Panc1 (cell line): ENCODE measurements around the gene USP40.

Source experiments
- POLR2AphosphoS5 ChIP-seq: IDR thresholded peaks from 2 replicates; pipeline ENCODE4 v1.6.1; 2012; ENCODE audit warnings: mild to moderate bottlenecking, low read depth, low read length, moderate library complexity
- SIN3A ChIP-seq: IDR thresholded peaks from 2 replicates; pipeline ENCODE4 v1.6.1; 2012; ENCODE audit warnings: low read depth, mild to moderate bottlenecking, low read length, moderate library complexity, borderline replicate concordance; ENCODE audit not compliant: insufficient read depth
- TCF7L2 ChIP-seq: IDR thresholded peaks from 2 replicates; pipeline ENCODE4 v1.6.1; 2011; ENCODE audit warnings: mild to moderate bottlenecking, low read depth, low read length, inconsistent platforms
- TF ChIP-seq, protein P1 (sequence below): fragments of 450-650 bp; IDR thresholded peaks from 2 replicates; pipeline ENCODE4 v1.5.1; 2017; ENCODE audit warnings: mild to moderate bottlenecking

GRCh38 chr2:233444501-233444900 lies 122.1 kb downstream of the USP40 start:
- TF ChIP-seq, protein P1, sequence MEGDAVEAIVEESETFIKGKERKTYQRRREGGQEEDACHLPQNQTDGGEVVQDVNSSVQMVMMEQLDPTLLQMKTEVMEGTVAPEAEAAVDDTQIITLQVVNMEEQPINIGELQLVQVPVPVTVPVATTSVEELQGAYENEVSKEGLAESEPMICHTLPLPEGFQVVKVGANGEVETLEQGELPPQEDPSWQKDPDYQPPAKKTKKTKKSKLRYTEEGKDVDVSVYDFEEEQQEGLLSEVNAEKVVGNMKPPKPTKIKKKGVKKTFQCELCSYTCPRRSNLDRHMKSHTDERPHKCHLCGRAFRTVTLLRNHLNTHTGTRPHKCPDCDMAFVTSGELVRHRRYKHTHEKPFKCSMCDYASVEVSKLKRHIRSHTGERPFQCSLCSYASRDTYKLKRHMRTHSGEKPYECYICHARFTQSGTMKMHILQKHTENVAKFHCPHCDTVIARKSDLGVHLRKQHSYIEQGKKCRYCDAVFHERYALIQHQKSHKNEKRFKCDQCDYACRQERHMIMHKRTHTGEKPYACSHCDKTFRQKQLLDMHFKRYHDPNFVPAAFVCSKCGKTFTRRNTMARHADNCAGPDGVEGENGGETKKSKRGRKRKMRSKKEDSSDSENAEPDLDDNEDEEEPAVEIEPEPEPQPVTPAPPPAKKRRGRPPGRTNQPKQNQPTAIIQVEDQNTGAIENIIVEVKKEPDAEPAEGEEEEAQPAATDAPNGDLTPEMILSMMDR, result no peak
- TF ChIP-seq POLR2AphosphoS5, result no peak
- no peak for TF ChIP-seq SIN3A
- TF ChIP-seq TCF7L2, result no peak
